Activated CD8-positive, alpha-beta memory T cell treated with anti-CD3 and anti-CD28 coated beads, Interleukin-2, amount 50 U/mL, for 1 hour (primary cell): ENCODE data around the gene SDCBP2.
A peak's percentile ranks its signal among the peaks of the same experiment; 100 is the strongest.

ENCODE experiments used
- DNase-seq: peaks from one replicate; pipeline ENCODE4 v3.0.0-alpha.2; 2020; ENCODE audit errors: extremely low read depth

Gene SDCBP2

GRCh38 chr20:1274485-1275311 is 54.2 kb downstream of the SDCBP2 start:
- no peak for DNase-seq

- DNase-seq, result no peak
Measured at GRCh38 chr20:1273366-1273765, 55.6 kb downstream of the SDCBP2 start.

- no peak for DNase-seq
Measured at GRCh38 chr20:1272368-1273100, 56.4 kb downstream of the SDCBP2 start.

- no peak for DNase-seq
Measured at GRCh38 chr20:1269850-1270249, 59.1 kb downstream of the SDCBP2 start.

GRCh38 chr20:1269235-1269634 is 59.7 kb downstream of the SDCBP2 start:
- no peak for DNase-seq

- no peak for DNase-seq
Measured at GRCh38 chr20:1267809-1268374, 61.0 kb downstream of the SDCBP2 start.

GRCh38 chr20:1267161-1267560 is 61.8 kb downstream of the SDCBP2 start:
- DNase-seq, result no peak

GRCh38 chr20:1266167-1266973 is 62.6 kb downstream of the SDCBP2 start, which contains the start of gene SNPH:
SNPH (plus strand) TSS chr20:1266294; CDS start chr20:1296240, 29,946 bp downstream.
- peak; percentile 43 for DNase-seq

- DNase-seq, result no peak
Measured at GRCh38 chr20:1265916-1266166, 63.1 kb downstream of the SDCBP2 start.

GRCh38 chr20:1265226-1265915 is 63.6 kb downstream of the SDCBP2 start:
- DNase-seq, result no peak

GRCh38 chr20:1264727-1265126 is 64.2 kb downstream of the SDCBP2 start:
- DNase-seq, result no peak

GRCh38 chr20:1263853-1264252 is 65.1 kb downstream of the SDCBP2 start:
- DNase-seq, result no peak
